Thymus (tissue), 11 donors: ENCODE measurements around the gene OSCP1. TPM values are rescaled to one million over a fixed set of nuclear protein-coding genes. Genes with fewer than 3 reads are reported as not detected.
A peak's percentile ranks its signal among the peaks of the same experiment; 100 is the strongest.

Experiments
- DNase-seq, 9 donors: peaks; one replicate each; pipeline ENCODE4 v3.0.0-alpha.2; 2013; ENCODE audit warnings: low spot score in 9 of 9, low read depth in 6 of 9, missing footprints in 1 of 9
- H3K27ac ChIP-seq, 2 donors: one replicate each; pipeline ENCODE4 v1.5.1; 2013; ENCODE audit warnings: control low read depth in 1 of 2, low read depth in 1 of 2, low read length in 1 of 2, mild to moderate bottlenecking in 1 of 2, moderate library complexity in 1 of 2
- H3K27me3 ChIP-seq, 2 donors: one replicate each; pipeline ENCODE4 v1.5.1; 2013; ENCODE audit warnings: low read length in 1 of 2; ENCODE audit not compliant: control insufficient read depth in 2 of 2, insufficient read depth in 1 of 2
- H3K36me3 ChIP-seq, 2 donors: one replicate each; pipeline ENCODE4 v1.5.1; 2013; ENCODE audit warnings: low read length in 1 of 2, mild to moderate bottlenecking in 1 of 2, moderate library complexity in 1 of 2; ENCODE audit not compliant: control insufficient read depth in 2 of 2, insufficient read depth in 2 of 2
- H3K4me1 ChIP-seq, 2 donors: one replicate each; pipeline ENCODE4 v1.5.1; 2013; ENCODE audit warnings: low read length in 2 of 2; ENCODE audit not compliant: control insufficient read depth in 2 of 2, insufficient read depth in 2 of 2
- H3K4me3 ChIP-seq, 2 donors: one replicate each; pipeline ENCODE4 v1.5.1; 2013; ENCODE audit warnings: low read length in 2 of 2, control low read depth in 1 of 2, mild to moderate bottlenecking in 1 of 2
- H3K9me3 ChIP-seq, 2 donors: one replicate each; pipeline ENCODE4 v1.5.1; 2013; ENCODE audit warnings: low read length in 1 of 2, mild to moderate bottlenecking in 1 of 2; ENCODE audit not compliant: control insufficient read depth in 2 of 2, insufficient read depth in 1 of 2
- WGBS: extraction: QIAGEN DNeasy Blood & Tissue Kit; methylation state at CpG from one replicate; pipeline ENCODE4 v1.1.7; 2013; 5-methylcytosine and 5-hydroxymethylcytosine counted together
- polyA plus RNA-seq: library from polyadenylated mRNA; stranded (reverse); fragments of 200-250 nt; gene quantifications from one replicate; pipeline ENCODE4 v1.2.3, GENCODE V29; 2013
- total RNA-seq: library from RNA; stranded (reverse); fragments of 120-200 nt; gene quantifications from one replicate; pipeline ENCODE4 v1.2.4, GENCODE V29; 2013
- donor health status: healthy.

Gene OSCP1
- total and polyA plus RNA-seq, 2 donors = 4.0 to 4.8 TPM

DNA sequence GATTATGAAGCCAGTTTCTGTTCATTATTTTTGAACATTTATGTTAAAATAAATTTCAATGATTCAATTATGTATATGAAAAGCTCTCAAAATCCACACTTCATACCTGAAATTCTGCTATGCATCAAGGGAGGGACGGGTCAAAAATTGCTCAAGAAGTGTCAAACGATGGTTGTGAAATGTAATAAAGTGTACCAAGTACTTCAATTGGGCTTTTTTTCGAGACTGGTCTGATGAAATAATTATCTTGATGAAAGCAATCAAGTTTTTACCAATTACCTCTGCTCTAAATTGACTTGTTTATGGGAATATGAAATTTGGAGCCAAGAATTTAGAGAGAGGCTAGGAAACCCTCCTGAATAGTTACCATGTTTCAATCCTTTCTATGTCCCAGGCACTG, 7.9 kb downstream of the OSCP1 start:
- Histone ChIP-seq H3K9me3 (no peaks in the 10 kb centered on the region), H3K27me3 (no peaks in the 10 kb centered on the region), H3K4me3 (no peak overlapping the region), H3K27ac (no peak overlapping the region), H3K36me3 (no peaks in the 10 kb centered on the region), H3K4me1 (peaks cover 0 to 2% of the 10 kb centered on the region in 2 donors)
- no peak for DNase-seq
- WGBS = 96% methylated on average over 3 of the region's 3 CpGs

GRCh38 chr1:36440646-36441045, 9.6 kb downstream of the OSCP1 start:
- H3K4me3 ChIP-seq = no peak overlapping the region
- no peak for DNase-seq
- no peaks in the 10 kb centered on the region for H3K9me3 ChIP-seq
- H3K36me3 ChIP-seq = no peaks in the 10 kb centered on the region
- 95% methylated on average over 3 of the region's 3 CpGs for WGBS
- no peaks in the 10 kb centered on the region for H3K4me1 ChIP-seq
- no peak overlapping the region for H3K27ac ChIP-seq
- no peaks in the 10 kb centered on the region for H3K27me3 ChIP-seq

DNA sequence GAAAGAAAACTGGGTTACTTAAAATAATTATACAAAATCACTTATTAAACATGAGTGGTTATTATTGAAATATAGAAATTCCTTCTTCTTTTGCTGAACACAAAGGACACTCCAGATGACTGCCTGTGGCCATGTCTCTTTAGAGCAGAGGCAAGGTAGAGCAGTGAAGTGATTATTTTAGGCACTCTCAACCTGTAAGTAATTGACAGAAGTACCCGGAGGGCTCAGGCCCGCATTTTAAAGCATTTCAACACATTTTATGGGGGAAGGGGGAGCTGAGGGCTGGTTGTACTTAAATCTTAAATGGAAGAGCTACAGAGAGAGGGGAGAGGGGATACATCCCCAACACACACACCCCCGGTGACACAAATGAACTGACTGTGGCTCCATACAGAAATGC, 10.2 kb downstream of the OSCP1 start:
- Histone ChIP-seq H3K27ac (no peak overlapping the region), H3K36me3 (no peaks in the 10 kb centered on the region), H3K9me3 (no peaks in the 10 kb centered on the region), H3K4me3 (no peak overlapping the region), H3K27me3 (no peaks in the 10 kb centered on the region), H3K4me1 (no peaks in the 10 kb centered on the region)
- WGBS = 97% methylated on average over 3 of the region's 3 CpGs
- no peak for DNase-seq

- Histone ChIP-seq H3K4me3 (no peak overlapping the region), H3K27ac (no peak overlapping the region), H3K36me3 (no peaks in the 10 kb centered on the region), H3K9me3 (no peaks in the 10 kb centered on the region), H3K27me3 (no peaks in the 10 kb centered on the region), H3K4me1 (no peaks in the 10 kb centered on the region)
- WGBS = 97% methylated on average over 4 of the region's 4 CpGs
- no peak for DNase-seq
These were observed 11.5 kb downstream of the OSCP1 start for GRCh38 chr1:36438715-36439114.

GRCh38 chr1:36436821-36437220, 13.4 kb downstream of the OSCP1 start:
- Histone ChIP-seq H3K27me3 (no peaks in the 10 kb centered on the region), H3K9me3 (no peaks in the 10 kb centered on the region), H3K36me3 (no peaks in the 10 kb centered on the region), H3K4me1 (no peaks in the 10 kb centered on the region), H3K27ac (no peak overlapping the region), H3K4me3 (no peak overlapping the region)
- DNase-seq = no peak
- WGBS = 93% methylated on average over 1 of the region's 1 CpG

- DNase-seq = no peak
- no peaks in the 10 kb centered on the region for H3K36me3 ChIP-seq
- H3K27ac ChIP-seq = no peak overlapping the region
- H3K4me3 ChIP-seq = no peak overlapping the region
- H3K4me1 ChIP-seq = no peaks in the 10 kb centered on the region
- no peaks in the 10 kb centered on the region for H3K9me3 ChIP-seq
- no peaks in the 10 kb centered on the region for H3K27me3 ChIP-seq
- WGBS = 72% methylated on average over 1 of the region's 1 CpG
These were observed 17.1 kb downstream of the OSCP1 start for GRCh38 chr1:36433102-36433501.

DNA sequence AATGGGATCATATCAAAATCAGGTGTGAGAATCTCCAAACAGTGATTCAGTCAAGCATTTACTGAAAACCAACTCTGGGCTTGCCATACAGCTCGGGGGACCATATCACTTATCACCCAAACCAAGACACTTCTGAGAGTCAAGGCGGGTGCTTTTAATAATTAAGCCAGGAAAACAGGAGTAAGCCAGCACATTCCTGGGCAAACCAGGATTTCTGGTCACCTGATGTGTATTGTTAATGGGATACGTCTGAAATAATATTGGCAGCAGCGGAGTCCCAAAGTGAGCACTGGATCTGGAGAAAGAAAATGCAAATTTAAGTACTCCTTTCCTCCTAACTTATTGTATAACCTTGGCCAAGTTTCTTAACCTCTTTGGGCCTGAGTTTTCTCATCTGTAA, 17.6 kb downstream of the OSCP1 start:
- no peak overlapping the region for H3K27ac ChIP-seq

GRCh38 chr1:36425791-36426190, 24.5 kb downstream of the OSCP1 start:
- WGBS = 89% methylated on average over 4 of the region's 4 CpGs
- Histone ChIP-seq H3K27ac (no peak overlapping the region), H3K9me3 (no peaks in the 10 kb centered on the region), H3K4me1 (no peaks in the 10 kb centered on the region), H3K27me3 (no peaks in the 10 kb centered on the region), H3K4me3 (no peak overlapping the region), H3K36me3 (peaks cover 0 to 4% of the 10 kb centered on the region in 2 donors)
- no peak for DNase-seq

More for the DNA sequence above, 17.6 kb downstream of the OSCP1 start:
- no peaks in the 10 kb centered on the region for H3K27me3 ChIP-seq
- no peaks in the 10 kb centered on the region for H3K36me3 ChIP-seq
- H3K4me3 ChIP-seq = no peak overlapping the region
- no peaks in the 10 kb centered on the region for H3K4me1 ChIP-seq
- no peak for DNase-seq
- no peaks in the 10 kb centered on the region for H3K9me3 ChIP-seq
- 99% methylated on average over 4 of the region's 4 CpGs for WGBS

GRCh38 chr1:36421649-36422048, 28.6 kb downstream of the OSCP1 start:
- WGBS = 90% methylated on average over 7 of the region's 7 CpGs
- Histone ChIP-seq H3K27me3 (no peaks in the 10 kb centered on the region), H3K36me3 (peaks cover 0 to 4% of the 10 kb centered on the region in 2 donors), H3K4me3 (no peak overlapping the region), H3K4me1 (peaks cover 0 to 5% of the 10 kb centered on the region in 2 donors), H3K27ac (no peak overlapping the region), H3K9me3 (no peaks in the 10 kb centered on the region)
- DNase-seq = no peak

- Histone ChIP-seq H3K4me3 (no peak overlapping the region), H3K9me3 (no peaks in the 10 kb centered on the region), H3K27me3 (no peaks in the 10 kb centered on the region), H3K27ac (no peak overlapping the region), H3K4me1 (peaks cover 0 to 5% of the 10 kb centered on the region in 2 donors), H3K36me3 (peaks cover 0 to 4% of the 10 kb centered on the region in 2 donors)
- WGBS = 29% methylated on average over 13 of the region's 13 CpGs
- peak; percentile 56 to 91 (median 80) for DNase-seq
These were observed 29.4 kb downstream of the OSCP1 start for GRCh38 chr1:36420836-36421317.
